Myocyte (in vitro differentiated cells): Measurements from ENCODE around the gene SMAD3. TPM values are rescaled to one million over a fixed set of nuclear protein-coding genes. Genes with fewer than 3 reads are reported as not detected.
A peak's percentile ranks its signal among the peaks of the same experiment; 100 is the strongest.
"Not testable (repeated sequence)": the region's sequence is repeated elsewhere in the genome, so short reads cannot be mapped to it uniquely, and the experiment has no call there.

Experiments
- DNase-seq: peaks from one replicate; pipeline ENCODE4 v3.0.0-alpha.2; 2012; ENCODE audit warnings: low read depth
- total RNA-seq: library from RNA; depleted of rRNA; stranded (reverse); fragments of >200 nt; gene quantifications from 2 replicates; pipeline ENCODE4 v1.2.3, GENCODE V29; 2014

SMAD3 gene
- total RNA-seq, 1 donor from 2014 or later: 24.4 TPM

DNA sequence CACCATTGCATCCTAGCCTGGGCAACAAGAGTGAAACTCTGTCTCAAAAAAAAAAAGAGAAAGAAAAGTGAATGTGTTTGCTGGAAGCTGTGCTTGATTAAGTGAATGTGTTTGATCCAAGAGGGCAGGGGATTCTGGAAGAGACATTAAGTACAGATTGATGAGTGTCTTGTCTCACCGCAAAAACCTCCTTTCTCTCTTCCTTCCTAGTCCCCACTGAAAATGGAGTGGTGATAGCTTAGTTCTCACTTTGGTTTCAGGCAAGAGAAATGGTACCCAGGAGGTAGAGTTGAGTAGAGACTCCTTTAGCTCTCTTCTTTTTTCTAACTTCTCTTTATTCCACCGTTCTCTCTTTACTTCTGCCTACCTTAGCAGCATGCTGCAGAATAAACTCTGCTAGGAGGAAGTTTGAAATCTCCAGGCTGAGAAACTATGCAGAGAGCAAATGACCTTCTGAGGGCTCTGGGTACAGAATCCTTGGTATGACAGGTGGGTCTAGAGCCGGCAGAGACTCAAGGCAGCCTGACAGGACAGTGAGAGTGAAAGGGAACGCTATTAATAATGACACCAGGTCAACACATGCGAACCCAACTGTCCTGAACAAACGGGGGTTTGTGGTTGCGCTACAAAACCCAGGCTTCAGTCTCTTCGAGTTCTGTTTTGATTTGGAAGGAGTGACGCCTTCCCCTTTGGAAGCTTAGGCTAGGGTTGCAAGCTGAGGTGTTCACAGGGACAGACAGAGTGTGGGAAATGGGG is 74.9 kb downstream of the SMAD3 start:
- no peak for DNase-seq

DNA sequence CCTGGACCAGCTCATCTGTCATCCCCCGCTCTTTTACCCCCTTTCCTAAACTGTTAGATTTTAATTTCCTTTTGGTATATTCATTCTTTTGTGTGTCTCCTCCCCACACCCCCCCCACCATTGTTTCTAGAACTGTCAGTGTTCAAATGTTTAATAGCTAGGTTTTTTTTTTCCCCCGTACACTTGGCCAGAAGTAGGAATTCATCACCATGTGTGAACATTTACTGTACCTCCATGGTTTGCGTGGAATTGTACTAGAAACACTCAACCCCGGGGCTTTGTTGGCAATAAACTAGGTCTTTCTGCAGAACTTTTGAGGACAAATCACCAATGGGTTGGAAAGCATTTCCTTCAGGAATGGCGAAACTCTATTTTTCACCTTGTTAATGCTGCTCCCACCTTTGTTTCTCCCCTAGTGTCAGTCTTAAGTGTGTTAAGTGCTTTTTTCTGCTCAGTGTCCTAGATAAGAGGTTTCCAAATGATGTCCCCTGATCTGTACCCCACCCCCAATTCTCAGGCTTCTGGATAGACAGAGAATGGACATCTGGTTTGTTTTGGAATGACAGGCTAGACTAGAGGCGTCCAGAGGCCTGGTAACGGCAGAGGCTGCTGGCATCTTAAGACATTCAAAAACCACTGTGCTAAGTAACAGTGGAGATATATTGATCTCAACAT is 76.8 kb downstream of the SMAD3 start:
- DNase-seq: no peak

DNA sequence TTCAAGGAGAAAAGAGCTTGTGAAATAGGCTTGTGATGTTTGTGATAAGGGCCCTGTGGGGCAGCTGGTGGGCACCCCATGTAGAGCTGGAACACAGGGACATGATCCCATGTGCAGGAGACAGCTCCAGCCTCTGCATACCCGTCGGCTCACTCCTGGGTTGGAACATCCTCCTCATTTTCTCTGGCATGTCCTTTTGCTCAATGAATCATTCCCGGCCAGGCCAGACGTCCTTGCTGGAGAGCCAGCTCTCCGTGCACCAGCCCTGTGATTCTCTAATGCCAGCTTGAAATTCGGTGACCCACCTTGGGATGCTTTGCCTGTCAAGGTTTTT is 77.3 kb downstream of the SMAD3 start:
- DNase-seq: peak; percentile 73

DNA sequence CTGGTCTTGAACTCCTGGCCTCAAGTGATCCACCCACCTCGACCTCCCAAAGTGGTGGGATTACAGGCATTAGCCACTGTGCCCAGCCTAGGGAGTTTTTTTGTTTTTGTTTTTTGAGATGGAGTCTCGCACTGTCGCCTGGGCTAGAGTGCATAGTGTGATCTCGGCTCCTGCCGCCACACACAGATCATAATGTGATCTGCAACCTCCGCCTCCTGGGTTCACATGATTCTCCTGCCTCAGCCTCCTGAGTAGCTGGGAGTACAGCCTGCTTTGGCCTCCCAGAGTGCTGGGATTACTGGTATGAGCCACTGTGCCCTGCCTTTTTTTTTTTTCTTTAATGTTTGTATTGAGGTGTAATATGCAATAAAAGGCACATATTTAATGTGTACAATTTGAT is 78.2 kb downstream of the SMAD3 start:
- DNase-seq: no peak

DNA sequence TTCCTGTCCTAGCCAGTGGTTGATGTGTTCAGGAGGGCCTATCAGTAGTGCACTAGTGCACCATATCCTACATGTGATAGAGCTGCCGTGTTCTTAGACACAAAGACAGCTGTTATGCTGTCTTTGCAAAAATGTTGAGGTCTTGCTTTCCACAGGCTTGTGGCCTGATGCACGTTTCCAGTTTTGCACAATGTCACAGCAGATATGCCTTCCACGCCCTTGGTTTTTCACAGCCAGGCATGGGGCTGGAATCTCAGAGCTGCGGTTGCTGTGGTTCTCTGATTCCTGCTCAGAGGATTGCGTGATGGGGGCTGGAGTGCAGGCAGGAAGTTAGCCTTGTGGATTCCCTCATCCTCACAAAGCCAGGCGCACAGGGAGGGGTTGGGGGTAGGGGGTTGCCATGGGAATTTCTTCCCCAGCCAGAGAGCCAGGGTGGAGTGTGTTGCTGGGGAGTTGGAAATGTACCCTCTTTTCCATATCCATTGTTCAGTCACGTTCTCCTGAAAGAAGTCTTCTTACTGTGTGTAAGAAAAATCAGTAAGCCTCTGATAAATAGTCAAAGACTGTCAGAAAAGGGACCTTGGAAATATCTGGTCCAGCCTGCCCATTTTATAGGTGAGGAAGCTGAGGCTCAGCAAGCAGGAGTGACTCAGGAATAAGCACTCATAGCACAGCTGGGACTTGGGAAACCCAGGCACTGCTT is 79.4 kb downstream of the SMAD3 start:
- peak; percentile 98 for DNase-seq

DNA sequence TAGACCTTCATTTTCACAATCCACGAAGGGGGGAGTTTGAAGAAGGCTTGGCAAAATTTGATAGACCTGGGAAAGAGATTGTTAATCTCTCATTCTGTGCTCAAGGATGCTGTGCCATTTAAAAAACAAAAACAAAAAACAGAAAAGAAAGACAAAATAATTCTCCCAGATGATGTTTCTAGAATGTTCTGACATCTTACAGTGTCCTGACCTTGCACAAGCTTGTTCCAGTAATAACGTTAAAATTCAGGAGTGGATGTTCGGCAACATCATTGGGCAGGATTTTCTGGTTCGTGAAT is 79.9 kb downstream of the SMAD3 start:
- DNase-seq: no peak

DNA sequence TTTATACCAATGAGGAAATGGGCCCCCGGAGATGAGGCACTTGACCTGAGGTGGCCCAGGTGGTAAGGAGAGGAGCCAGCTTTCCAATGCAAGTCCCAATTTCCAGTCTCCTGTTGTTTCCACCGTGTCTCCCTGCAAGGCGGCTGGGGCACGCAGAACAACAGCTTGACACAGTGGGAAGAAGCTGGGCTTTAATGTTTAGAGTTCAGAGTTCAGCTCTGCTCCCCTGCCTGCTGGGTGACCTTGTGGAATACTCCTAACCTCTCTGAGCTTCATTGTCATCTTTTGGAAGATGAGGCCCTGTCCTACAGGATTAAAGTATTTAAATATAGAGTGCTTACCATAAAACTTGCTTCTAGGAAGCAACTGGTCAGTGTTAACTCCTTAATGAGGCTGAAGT is 80.3 kb downstream of the SMAD3 start:
- no peak for DNase-seq

DNA sequence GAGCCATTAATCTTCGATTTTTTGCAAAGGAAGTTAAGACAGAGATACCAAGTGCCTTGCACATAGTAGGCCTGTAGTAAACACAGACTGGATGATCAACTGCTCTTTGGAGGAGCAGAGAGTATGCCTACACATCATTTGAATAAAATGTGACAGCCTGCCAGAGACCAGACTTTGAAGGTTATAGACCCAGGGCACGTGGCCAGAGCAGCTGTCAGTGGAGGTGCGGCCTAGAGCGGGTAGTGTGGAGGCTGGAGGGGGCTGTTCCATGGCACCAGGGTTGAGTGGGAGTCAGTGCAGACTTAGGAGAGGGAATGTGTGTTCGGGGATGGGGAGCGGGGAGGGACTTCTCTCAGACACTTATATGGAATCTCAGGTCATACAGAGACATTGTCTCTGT is 80.8 kb downstream of the SMAD3 start:
- DNase-seq: peak; percentile 93

DNA sequence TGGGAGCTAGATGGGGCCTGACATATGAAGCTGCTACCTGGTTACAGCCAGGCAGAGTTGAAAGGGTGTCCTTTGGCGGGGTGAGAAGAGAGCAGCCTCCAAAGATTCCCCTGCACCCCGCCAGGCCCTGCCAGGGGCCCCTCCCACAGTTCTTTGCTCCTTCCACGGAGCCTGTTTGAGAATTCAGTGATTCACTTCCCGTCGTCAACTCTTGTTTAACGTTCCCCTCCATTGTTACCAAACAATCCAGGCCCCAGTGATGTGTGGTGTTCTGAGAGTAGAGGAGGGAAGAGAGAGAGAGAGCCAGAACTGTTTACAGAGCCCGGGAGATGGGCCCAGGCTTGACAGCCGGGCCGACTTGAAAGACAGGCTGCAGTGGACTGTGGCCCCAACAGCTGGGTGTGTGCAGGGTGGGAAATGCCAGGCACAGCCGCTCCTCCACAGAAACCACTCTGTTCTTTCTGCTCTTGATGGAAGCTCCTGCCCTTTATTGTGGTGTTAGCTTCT is 81.5 kb downstream of the SMAD3 start:
- DNase-seq: peak; percentile 96

DNA sequence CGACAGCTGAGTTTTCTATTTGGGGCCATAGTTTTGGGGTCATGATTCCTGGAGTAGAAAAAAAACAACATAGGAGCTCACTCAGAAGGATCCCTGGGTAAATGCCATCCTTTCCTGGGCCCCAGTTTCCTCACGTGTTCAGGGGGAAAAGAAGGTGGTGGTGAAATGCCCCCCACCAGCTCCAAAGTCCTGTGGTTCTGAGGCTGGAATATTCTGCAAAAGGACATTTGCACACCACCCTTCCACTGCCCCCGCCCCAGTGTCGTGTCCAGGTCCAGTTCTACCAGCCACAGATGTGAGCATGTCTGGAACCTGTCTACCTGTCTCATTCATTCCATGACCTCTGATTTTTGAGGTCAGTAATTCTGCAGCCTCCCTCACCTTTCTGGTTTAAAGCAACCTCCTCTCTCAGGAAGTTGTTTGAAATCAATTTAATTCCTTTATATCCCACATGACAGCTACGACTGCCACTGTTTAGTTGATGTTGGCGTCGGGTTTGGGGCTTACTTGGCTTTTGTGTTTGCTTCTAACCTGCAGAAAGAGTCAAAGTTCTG is 82.1 kb downstream of the SMAD3 start:
- no peak for DNase-seq

DNA sequence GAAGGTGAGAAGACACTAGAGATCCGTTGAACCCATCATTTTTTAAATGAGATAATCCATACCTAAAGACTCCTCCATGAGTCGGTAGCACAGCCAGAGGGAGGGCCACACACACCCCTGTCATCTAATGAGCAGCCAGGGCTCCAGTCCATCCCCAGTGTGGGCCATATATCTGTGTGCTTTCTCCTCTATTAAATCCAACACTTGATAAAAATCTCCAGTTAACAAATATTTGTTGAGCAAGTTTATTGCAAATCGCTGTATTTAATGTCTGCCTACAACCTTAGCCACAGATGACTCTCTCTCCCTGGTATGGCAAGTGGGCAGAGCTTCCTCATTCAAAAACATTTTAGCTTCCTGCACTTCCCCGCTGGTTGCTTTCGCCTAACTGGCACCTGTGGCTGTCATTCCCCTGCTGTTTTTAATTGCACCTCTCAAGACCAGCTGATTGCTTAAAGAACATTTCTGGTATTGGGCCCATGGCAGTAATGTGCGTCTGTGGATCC is 82.8 kb downstream of the SMAD3 start:
- peak; percentile 97 for DNase-seq

DNA sequence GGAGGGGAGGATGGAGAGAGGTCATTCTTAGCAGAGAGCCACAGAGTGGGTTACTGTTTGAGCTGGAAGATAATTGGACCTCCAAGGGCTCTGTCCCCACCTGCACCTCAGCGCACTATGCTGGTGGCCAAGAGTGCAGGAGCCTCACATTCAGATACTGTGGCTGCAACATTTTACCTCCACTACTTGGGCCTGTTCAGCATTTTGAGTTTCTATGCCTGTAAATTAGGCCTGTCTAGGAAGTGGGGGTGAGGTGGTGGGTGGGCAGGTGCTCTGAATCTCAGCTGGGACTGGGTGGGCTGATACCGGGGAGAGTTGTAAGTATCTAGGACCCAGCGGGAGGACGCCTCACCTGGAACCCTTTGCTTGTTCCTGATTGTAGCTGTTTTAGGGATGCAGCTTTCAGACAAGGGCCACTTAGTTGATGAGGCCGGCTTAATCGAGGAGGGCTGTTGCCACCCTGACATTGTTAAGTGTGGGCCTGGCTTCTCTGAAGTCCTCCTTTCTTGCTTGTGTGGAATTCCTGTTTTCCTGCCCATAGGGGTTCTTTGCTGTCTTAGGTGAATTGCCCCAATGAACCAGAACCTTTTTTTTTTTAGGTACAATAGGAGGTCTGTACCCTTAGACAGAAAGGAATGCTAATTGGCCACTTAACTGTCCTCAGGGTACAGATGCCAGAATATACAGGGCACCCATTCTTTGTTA is 83.8 kb downstream of the SMAD3 start:
- DNase-seq: no peak

DNA sequence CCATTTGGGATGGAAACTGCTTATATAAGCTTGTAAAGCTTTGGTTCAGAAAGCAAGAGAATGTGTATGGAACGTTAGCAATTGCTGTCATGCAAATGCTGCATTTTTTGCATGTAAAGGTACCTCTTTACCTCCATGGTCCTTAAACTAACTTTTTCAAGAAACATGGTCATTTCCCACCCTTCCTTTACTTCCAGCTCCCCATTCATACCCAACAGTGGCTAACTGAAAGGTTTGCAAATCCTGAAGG is 84.3 kb downstream of the SMAD3 start:
- DNase-seq: no peak

DNA sequence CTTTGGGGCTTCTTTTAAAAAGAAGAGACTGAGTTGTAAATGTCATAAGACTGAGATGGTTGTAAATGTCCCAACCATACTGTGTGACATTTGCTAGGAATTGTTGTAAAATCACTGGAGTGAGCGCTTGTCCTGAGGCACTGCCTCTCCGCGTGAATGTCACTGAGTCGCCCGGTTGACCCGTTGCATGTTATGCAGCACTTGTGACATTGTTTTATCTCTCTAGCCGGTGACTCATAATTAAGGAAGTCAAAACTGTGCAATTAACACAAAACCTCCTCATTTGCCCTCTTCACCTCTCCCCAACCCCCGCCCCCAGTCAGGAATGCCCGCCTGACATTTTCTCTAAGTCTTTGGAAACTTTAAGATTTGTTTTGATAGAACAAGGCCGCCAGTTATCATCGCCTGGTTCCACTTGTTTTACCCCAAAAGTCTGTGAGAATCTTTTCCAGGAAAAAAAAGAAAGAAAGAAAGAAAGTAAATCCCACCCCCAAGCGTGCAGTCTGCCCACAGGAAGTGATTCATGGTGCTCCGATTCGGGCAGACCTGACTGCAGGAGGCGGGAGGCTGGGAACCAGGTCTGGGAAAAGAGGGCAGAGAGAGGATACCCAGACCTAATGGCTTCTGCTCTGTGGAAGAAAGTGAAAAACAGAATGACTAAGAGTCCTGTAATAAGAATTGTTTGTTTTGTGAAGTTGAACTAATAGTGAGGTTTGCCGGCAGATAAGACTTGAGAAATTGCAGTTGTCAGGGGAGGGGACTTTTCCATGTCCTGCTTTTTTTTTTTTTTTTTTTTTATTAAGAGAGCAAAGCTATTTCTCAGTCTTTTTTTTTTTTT is 84.8 kb downstream of the SMAD3 start:
- DNase-seq: peak; percentile 89

DNA sequence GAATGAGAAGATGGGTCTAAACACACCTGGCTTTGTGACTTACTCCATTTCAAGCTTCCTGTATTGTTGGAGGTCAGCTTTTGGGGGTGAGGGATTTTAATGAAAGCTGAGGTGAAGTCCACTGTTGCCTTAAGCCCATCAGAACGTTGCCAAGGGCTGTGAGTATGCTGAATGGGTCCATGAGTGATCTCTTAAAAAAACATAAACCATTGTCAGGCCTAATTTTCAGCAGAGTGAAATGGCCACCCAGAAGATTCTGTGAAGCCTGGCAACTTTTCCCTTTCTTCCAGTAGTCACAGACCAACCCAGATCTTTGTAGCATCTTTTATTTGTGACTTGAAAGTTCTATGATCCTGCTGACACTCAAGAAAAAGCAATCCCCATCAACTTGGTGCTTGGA is 87.0 kb downstream of the SMAD3 start:
- DNase-seq: no peak

DNA sequence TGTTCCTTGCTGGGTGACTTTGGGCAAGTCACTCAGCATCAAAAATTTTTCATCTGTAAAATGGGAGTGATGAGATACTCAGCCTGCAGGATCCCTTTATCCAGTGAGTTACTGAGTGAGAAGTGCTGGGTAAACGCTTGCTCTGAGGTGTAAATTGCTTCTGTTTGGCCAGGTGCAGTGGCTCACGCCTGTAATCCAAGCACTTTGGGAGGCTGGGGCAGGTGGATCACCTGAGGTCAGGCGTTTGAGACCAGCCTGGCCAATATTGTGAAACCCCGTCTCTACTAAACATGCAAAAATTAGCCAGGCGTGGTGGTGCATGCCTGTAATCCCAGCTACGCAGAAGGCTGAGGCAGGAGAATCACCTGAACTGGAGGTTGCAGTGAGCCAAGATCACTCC is 87.6 kb downstream of the SMAD3 start:
- DNase-seq: not testable (repeated sequence)

DNA sequence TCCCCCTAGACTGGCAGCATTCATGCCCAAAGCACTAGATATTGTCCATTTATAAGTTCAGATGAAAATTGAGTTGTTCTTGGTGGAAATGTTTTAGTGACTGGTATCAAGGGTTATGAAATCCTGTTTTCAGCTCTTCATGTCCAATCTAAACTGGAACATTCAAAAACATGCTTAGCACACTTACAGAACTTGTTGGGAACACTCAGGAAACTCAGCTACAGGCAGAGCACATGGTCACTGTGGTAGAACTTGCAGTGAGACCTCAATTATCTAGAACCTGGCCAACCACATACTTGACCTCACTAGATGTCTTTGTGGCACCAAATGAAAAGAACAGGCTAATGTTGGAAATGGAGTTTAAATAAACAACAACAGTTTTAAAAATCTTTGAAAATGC is 88.8 kb downstream of the SMAD3 start:
- no peak for DNase-seq

DNA sequence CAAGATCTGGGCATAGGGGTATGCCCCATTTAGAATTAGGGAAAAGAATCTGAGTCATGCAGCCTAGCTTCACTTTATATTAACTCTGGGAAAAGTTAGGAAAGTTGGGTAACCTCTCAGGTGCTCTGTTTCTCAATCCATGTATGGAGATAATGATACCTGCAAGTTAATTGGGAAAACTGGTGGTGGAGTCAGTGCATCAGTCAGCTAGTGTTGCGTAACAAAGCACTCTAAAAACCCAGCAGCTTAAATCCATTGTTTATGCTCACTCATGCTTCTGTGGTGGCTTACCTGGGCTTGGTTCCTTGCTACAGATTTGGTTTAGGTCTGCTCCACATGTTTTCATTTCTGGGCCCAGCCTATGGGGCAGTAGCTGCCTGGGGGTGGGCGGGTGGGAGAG is 91.0 kb downstream of the SMAD3 start:
- no peak for DNase-seq

DNA sequence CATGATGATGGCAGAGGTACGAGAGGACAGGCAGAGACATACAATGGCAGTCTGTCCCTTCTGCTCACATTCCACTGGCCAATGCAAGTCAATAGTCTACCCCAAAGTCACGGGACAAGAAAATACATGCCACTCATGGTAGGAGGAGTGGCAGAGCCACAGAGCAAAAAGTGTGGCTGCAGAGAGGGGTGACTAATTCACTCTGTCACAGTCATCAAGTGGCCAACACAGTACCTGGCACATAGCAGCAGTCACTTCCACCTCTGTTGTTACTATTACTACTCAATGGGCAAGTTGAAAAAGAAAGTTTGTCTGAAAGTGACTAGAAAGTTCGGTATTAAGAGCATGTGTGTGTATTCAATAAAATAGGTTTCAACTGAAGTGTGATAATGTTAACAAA is 91.4 kb downstream of the SMAD3 start:
- DNase-seq: no peak

DNA sequence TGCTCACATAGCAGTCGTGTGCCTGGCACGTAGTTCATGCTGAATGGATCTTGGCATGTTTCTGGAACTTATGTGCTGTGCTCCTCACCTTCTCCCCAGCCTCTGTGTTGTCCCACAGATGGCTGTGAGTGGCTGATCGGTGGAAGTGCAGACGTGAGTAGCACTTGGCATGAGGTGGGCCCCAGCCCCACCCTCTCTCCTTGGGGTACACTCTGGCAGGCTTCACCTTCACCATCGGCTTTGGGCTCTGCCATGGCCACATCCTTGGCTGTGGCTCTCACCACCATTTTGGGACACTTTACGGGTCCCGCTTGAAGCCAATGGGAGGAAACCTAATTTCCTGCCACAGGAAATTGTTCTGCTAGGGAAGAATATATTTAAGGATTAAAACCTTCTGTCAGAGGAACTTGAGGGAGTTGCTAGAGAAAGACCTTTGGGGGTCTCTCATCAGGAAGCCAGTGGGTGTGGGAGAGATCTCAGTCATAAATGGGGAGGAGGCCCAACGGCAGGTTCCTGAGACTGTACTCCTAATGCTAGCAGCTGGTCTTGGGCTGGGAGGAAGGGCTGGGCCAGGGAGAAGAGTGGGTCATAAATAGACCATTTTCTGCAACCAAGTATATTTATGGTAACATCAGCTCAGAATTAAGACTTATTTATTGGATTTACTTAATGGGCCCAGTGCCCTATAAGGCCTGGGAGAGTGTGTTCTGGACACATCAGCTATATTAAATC is 92.3 kb downstream of the SMAD3 start:
- DNase-seq: no peak
